Trophoblast cell (in vitro differentiated cells and primary cell): ENCODE data around the gene PRKD2.

ENCODE experiments used
- DNase-seq, 2 donors: peaks; one replicate each; pipeline ENCODE4 v3.0.0-alpha.2; 2016
- H2AFZ ChIP-seq: 2 replicates; pipeline ENCODE4 v1.6.1; 2013; ENCODE audit warnings: low read length, moderate library complexity, mild to moderate bottlenecking; ENCODE audit not compliant: insufficient read depth, poor library complexity
- H2AK5ac ChIP-seq: 2 replicates; pipeline ENCODE4 v1.6.1; 2013; ENCODE audit warnings: mild to moderate bottlenecking, low read length
- H2BK120ac ChIP-seq: 2 replicates; pipeline ENCODE4 v1.6.1; 2013; ENCODE audit warnings: low read length, mild to moderate bottlenecking, moderate library complexity; ENCODE audit not compliant: insufficient read depth, poor library complexity
- H2BK12ac ChIP-seq: 2 replicates; pipeline ENCODE4 v1.6.1; 2013; ENCODE audit warnings: mild to moderate bottlenecking, low read length, moderate library complexity
- H2BK5ac ChIP-seq: 2 replicates; pipeline ENCODE4 v1.6.1; 2013; ENCODE audit warnings: low read length, low read depth, moderate library complexity, mild to moderate bottlenecking; ENCODE audit not compliant: poor library complexity
- H3K14ac ChIP-seq: 2 replicates; pipeline ENCODE4 v1.6.1; 2013; ENCODE audit warnings: mild to moderate bottlenecking, low read length
- H3K18ac ChIP-seq: 2 replicates; pipeline ENCODE4 v1.6.1; 2013; ENCODE audit warnings: mild to moderate bottlenecking, low read length
- H3K23ac ChIP-seq: 2 replicates; pipeline ENCODE4 v1.6.1; 2013; ENCODE audit warnings: low read length
- H3K27ac ChIP-seq: 2 replicates; pipeline ENCODE4 v1.5.1; 2013; ENCODE audit warnings: low read depth, mild to moderate bottlenecking, inconsistent platforms, low read length, moderate library complexity
- H3K27me3 ChIP-seq: 2 replicates; pipeline ENCODE4 v1.6.1; 2013; ENCODE audit warnings: inconsistent platforms, mild to moderate bottlenecking, low read length, moderate library complexity; ENCODE audit not compliant: insufficient read depth
- H3K36me3 ChIP-seq, 2 experiments: 1 replicate in 1 of 2; 2 replicates in 1 of 2; pipeline ENCODE4 v1.6.1; 2013; ENCODE audit warnings: low read length in 2 of 2, mild to moderate bottlenecking in 2 of 2, moderate library complexity in 1 of 2; ENCODE audit not compliant: insufficient read depth in 2 of 2, control insufficient read depth in 1 of 2
- H3K4ac ChIP-seq: 2 replicates; pipeline ENCODE4 v1.6.1; 2013; ENCODE audit warnings: low read depth, mild to moderate bottlenecking, low read length, moderate library complexity
- H3K4me1 ChIP-seq, 2 experiments: 1 replicate in 1 of 2; 2 replicates in 1 of 2; pipeline ENCODE4 v1.6.1; 2013; ENCODE audit warnings: low read length in 2 of 2, mild to moderate bottlenecking in 2 of 2, moderate library complexity in 1 of 2; ENCODE audit not compliant: insufficient read depth in 2 of 2, control insufficient read depth in 1 of 2
- H3K4me2 ChIP-seq: 2 replicates; pipeline ENCODE4 v1.6.1; 2013; ENCODE audit warnings: inconsistent platforms, mild to moderate bottlenecking, low read length, moderate library complexity
- H3K4me3 ChIP-seq: 2 replicates; pipeline ENCODE4 v1.5.1; 2013; ENCODE audit warnings: mild to moderate bottlenecking, low read depth, low read length, inconsistent platforms
- H3K79me1 ChIP-seq: one replicate; pipeline ENCODE4 v1.6.1; 2013; ENCODE audit warnings: low read length
- H3K79me2 ChIP-seq: 2 replicates; pipeline ENCODE4 v1.6.1; 2013; ENCODE audit warnings: low read length, mild to moderate bottlenecking; ENCODE audit not compliant: control insufficient read depth, insufficient read depth, poor library complexity
- H3K9ac ChIP-seq: 2 replicates; pipeline ENCODE4 v1.6.1; 2013; ENCODE audit warnings: mild to moderate bottlenecking, low read length
- H3K9me3 ChIP-seq: 2 replicates; pipeline ENCODE4 v1.6.1; 2013; ENCODE audit warnings: low read depth, mild to moderate bottlenecking, control low read depth, inconsistent platforms, low read length; ENCODE audit not compliant: insufficient read depth
- H4K12ac ChIP-seq: 2 replicates; pipeline ENCODE4 v1.6.1; 2013; ENCODE audit warnings: low read depth, mild to moderate bottlenecking, low read length, moderate library complexity
- H4K8ac ChIP-seq: 2 replicates; pipeline ENCODE4 v1.6.1; 2013; ENCODE audit warnings: low read depth, mild to moderate bottlenecking, low read length, moderate library complexity
- H4K91ac ChIP-seq: one replicate; pipeline ENCODE4 v1.6.1; 2013; ENCODE audit warnings: low read depth, mild to moderate bottlenecking, low read length, moderate library complexity
- WGBS: extraction: QIAGEN DNeasy Blood & Tissue Kit; methylation state at CpG from one replicate; pipeline ENCODE4 v1.1.7; 2013; ENCODE audit warnings: missing lambda C conversion rate; ENCODE audit not compliant: insufficient read length, insufficient coverage; ENCODE audit errors: extremely low coverage; 5-methylcytosine and 5-hydroxymethylcytosine counted together

Gene PRKD2

GRCh38 chr19:46668662-46669061 lies 48.3 kb downstream of the PRKD2 start:
- no peaks in the 10 kb centered on the region for H3K4me1 ChIP-seq
- H2BK5ac ChIP-seq = no peak overlapping the region
- peaks cover 8 to 9% of the 10 kb centered on the region in 2 experiments for H3K36me3 ChIP-seq
- H3K27me3 ChIP-seq = no peaks in the 10 kb centered on the region
- H3K79me1 ChIP-seq = no peaks in the 10 kb centered on the region
- H3K4me3 ChIP-seq = no peak overlapping the region
- no peaks in the 10 kb centered on the region for H3K9me3 ChIP-seq
- WGBS = no CpG with 5 or more reads among the region's 3 CpGs
- no peaks in the 10 kb centered on the region for H3K79me2 ChIP-seq
- H2AFZ ChIP-seq = no peak overlapping the region
- H4K12ac ChIP-seq = no peak overlapping the region
- no peak overlapping the region for H3K9ac ChIP-seq
- H3K18ac ChIP-seq = no peak overlapping the region
- H3K4me2 ChIP-seq = no peak overlapping the region
- DNase-seq = no peak
- no peak overlapping the region for H2BK120ac ChIP-seq
- no peak overlapping the region for H4K91ac ChIP-seq
- no peak overlapping the region for H4K8ac ChIP-seq
- H3K23ac ChIP-seq = no peak overlapping the region
- no peak overlapping the region for H3K14ac ChIP-seq
- H3K27ac ChIP-seq = no peak overlapping the region
- H2BK12ac ChIP-seq = no peak overlapping the region
- H2AK5ac ChIP-seq = no peak overlapping the region
- no peak overlapping the region for H3K4ac ChIP-seq

DNA sequence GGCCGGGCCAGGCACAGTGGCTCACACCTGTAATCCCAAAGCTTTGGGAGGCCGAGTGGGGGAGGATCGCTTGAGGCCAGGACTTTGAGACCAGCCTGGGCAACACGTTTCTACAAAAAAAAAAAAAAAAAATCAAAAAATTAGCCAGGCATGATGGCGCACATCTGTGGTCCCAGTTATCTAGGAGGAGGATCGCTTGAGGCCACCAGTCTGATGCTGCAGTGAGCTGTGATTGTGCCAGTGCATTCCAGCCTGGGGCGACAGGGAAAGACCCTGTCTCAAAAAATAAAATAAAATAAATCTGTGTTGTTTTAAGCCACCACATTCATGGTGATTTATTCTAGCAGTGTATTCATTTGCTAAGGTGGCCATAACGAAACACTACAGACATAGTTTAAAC lies 51.8 kb downstream of the PRKD2 start:
- Histone ChIP-seq H3K14ac (no peak overlapping the region), H3K9me3 (no peaks in the 10 kb centered on the region), H3K36me3 (no peaks in the 10 kb centered on the region), H4K12ac (no peak overlapping the region), H3K9ac (no peak overlapping the region), H3K79me2 (peaks cover 3% of the 10 kb centered on the region), H4K8ac (no peak overlapping the region), H3K27ac (no peak overlapping the region), H3K79me1 (peaks cover 2% of the 10 kb centered on the region), H3K4ac (no peak overlapping the region), H3K4me2 (no peak overlapping the region), H2AK5ac (no peak overlapping the region), H3K4me3 (no peak overlapping the region), H3K27me3 (peaks cover 4% of the 10 kb centered on the region), H4K91ac (no peak overlapping the region), H3K4me1 (no peaks in the 10 kb centered on the region), H2BK5ac (no peak overlapping the region), H2BK12ac (no peak overlapping the region), H3K23ac (no peak overlapping the region), H2AFZ (no peak overlapping the region), H3K18ac (no peak overlapping the region), H2BK120ac (no peak overlapping the region)
- no peak for DNase-seq
- no CpG with 5 or more reads among the region's 8 CpGs for WGBS

GRCh38 chr19:46661735-46662592 lies 55.0 kb downstream of the PRKD2 start:
- H3K4ac ChIP-seq = no peak overlapping the region
- H3K27ac ChIP-seq = no peak overlapping the region
- H3K14ac ChIP-seq = no peak overlapping the region
- H2BK5ac ChIP-seq = no peak overlapping the region
- no peak overlapping the region for H4K12ac ChIP-seq
- no peaks in the 10 kb centered on the region for H3K9me3 ChIP-seq
- peak; percentile 87 to 89 for DNase-seq
- no peak overlapping the region for H2BK120ac ChIP-seq
- H2BK12ac ChIP-seq = no peak overlapping the region
- WGBS = no CpG with 5 or more reads among the region's 19 CpGs
- H3K4me2 ChIP-seq = peak overlapping the region; percentile 99
- peaks cover 3% of the 10 kb centered on the region for H3K79me2 ChIP-seq
- H4K8ac ChIP-seq = no peak overlapping the region
- no peak overlapping the region for H3K9ac ChIP-seq
- H3K4me3 ChIP-seq = peak overlapping the region; percentile 13
- peaks cover 0 to 3% of the 10 kb centered on the region in 2 experiments for H3K4me1 ChIP-seq
- no peaks in the 10 kb centered on the region for H3K36me3 ChIP-seq
- no peak overlapping the region for H3K18ac ChIP-seq
- H2AFZ ChIP-seq = no peak overlapping the region
- no peak overlapping the region for H3K23ac ChIP-seq
- H3K79me1 ChIP-seq = peaks cover 8% of the 10 kb centered on the region
- no peak overlapping the region for H4K91ac ChIP-seq
- H3K27me3 ChIP-seq = peaks cover 6% of the 10 kb centered on the region
- H2AK5ac ChIP-seq = no peak overlapping the region

GRCh38 chr19:46661020-46661731 lies 55.7 kb downstream of the PRKD2 start, which contains the start of gene DACT3:
TSS of gene DACT3 (minus strand) at chr19:46661182. CDS start at chr19:46661064, 118 bp downstream.
- no peak within 1 kb of the TSS for H4K12ac ChIP-seq
- H3K79me2 ChIP-seq = peaks cover 3% of the 10 kb centered on the region
- H3K79me1 ChIP-seq = peaks cover 8% of the 10 kb centered on the region
- peak within 1 kb of the TSS; percentile 88 for H3K4me3 ChIP-seq
- no peaks in the 10 kb centered on the region for H3K36me3 ChIP-seq
- H3K4me1 ChIP-seq = peaks cover 0 to 3% of the 10 kb centered on the region in 2 experiments
- peaks cover 6% of the 10 kb centered on the region for H3K27me3 ChIP-seq
- peak within 1 kb of the TSS; percentile 9 for H2BK12ac ChIP-seq
- peak within 1 kb of the TSS; percentile 33 for H3K4ac ChIP-seq
- peak within 1 kb of the TSS; percentile 65 for H2BK5ac ChIP-seq
- H4K8ac ChIP-seq = peak within 1 kb of the TSS; percentile 46
- H2AK5ac ChIP-seq = peak within 1 kb of the TSS; percentile 16
- peak within 1 kb of the TSS; percentile 99 for H3K4me2 ChIP-seq
- H3K23ac ChIP-seq = no peak within 1 kb of the TSS
- H2BK120ac ChIP-seq = peak within 1 kb of the TSS; percentile 40
- peak within 1 kb of the TSS; percentile 86 for H4K91ac ChIP-seq
- peak within 1 kb of the TSS; percentile 78 for H3K9ac ChIP-seq
- no CpG with 5 or more reads among the region's 61 CpGs for WGBS
- peak within 1 kb of the TSS; percentile 49 for H3K27ac ChIP-seq
- H2AFZ ChIP-seq = peak within 1 kb of the TSS; percentile 85
- H3K9me3 ChIP-seq = no peaks in the 10 kb centered on the region
- H3K14ac ChIP-seq = peak within 1 kb of the TSS; percentile 68
- peak; percentile 100 for DNase-seq
- H3K18ac ChIP-seq = peak within 1 kb of the TSS; percentile 38
